Calu3 (cell line): Measurements from ENCODE around the gene FOXB2. TPM values are rescaled to one million over a fixed set of nuclear protein-coding genes. Genes with fewer than 3 reads are reported as not detected.

Experiments used
- BruUV-seq: library from RNA; stranded (reverse); fragments of 400-500 nt; replicated peaks from 2 replicates; lab custom pipeline; 2021; lab: Mats Ljungman, UMichigan
- CTCF ChIA-PET: fragments of 300-600 bp; sonication (Branson Sonifier 250); formaldehyde crosslinking; loops from one replicate; lab custom pipeline; 2022; ENCODE audit warnings: antibody characterized with exemption; lab: Charles Lee
- DNase-seq: peaks from one replicate; pipeline ENCODE4 v3.0.0; 2022
- H3K27ac Mint-ChIP-seq: one replicate; pipeline ENCODE4 v1.8.0; 2022; ENCODE audit warnings: mixed read lengths; ENCODE audit not compliant: unreplicated experiment
- H3K27me3 Mint-ChIP-seq: one replicate; pipeline ENCODE4 v1.8.0; 2022; ENCODE audit warnings: mixed read lengths; ENCODE audit not compliant: unreplicated experiment
- H3K36me3 Mint-ChIP-seq: one replicate; pipeline ENCODE4 v1.8.0; 2022; ENCODE audit warnings: mild to moderate bottlenecking, moderate library complexity, mixed read lengths; ENCODE audit not compliant: insufficient read depth, unreplicated experiment
- H3K4me1 Mint-ChIP-seq: one replicate; pipeline ENCODE4 v1.8.0; 2022; ENCODE audit warnings: mild to moderate bottlenecking, low read depth, mixed read lengths; ENCODE audit not compliant: unreplicated experiment
- H3K4me3 Mint-ChIP-seq: one replicate; pipeline ENCODE4 v1.8.0; 2022; ENCODE audit warnings: mild to moderate bottlenecking, low read depth, moderate library complexity, mixed read lengths; ENCODE audit not compliant: unreplicated experiment
- H3K9me3 Mint-ChIP-seq: one replicate; pipeline ENCODE4 v1.8.0; 2022; ENCODE audit warnings: low read depth, mixed read lengths; ENCODE audit not compliant: unreplicated experiment
- CTCF ChIP-seq: fragments of 200-600 bp; IDR thresholded peaks from one replicate; pipeline ENCODE4 v1.8.0; 2022; ENCODE audit warnings: antibody characterized with exemption; ENCODE audit not compliant: unreplicated experiment
- intact Hi-C: fragments of 100-400 bp; cut with micrococcal nuclease; formaldehyde crosslinking; loops from one replicate; pipeline ENCODE4 v1.10.0; 2022; ENCODE audit not compliant: unreplicated experiment
- total RNA-seq: library from RNA; stranded (reverse); gene quantifications from 2 replicates; pipeline ENCODE4 v1.2.3, GENCODE V29; 2022

FOXB2 gene
- total RNA-seq, 1 experiment from 2014 or later = not detected

GRCh38 chr9:77022783-77023440, 3.5 kb downstream of the FOXB2 start:
- peaks cover 3% of the 10 kb centered on the region for H3K4me1 Mint-ChIP-seq
- intact Hi-C loops = no loop called here
- no peak overlapping the region for H3K4me3 Mint-ChIP-seq
- no peaks in the 10 kb centered on the region for H3K36me3 Mint-ChIP-seq
- no peak overlapping the region for H3K27ac Mint-ChIP-seq
- no peak for TF ChIP-seq CTCF
- CTCF ChIA-PET = no interaction called here
- BruUV-seq = no TSS peak
- no peaks in the 10 kb centered on the region for H3K9me3 Mint-ChIP-seq
- H3K27me3 Mint-ChIP-seq = peaks cover 53% of the 10 kb centered on the region
- no peak for DNase-seq

GRCh38 chr9:77023726-77024125, 4.3 kb downstream of the FOXB2 start:
- Mint-ChIP-seq H3K9me3 (no peaks in the 10 kb centered on the region), H3K27ac (no peak overlapping the region), H3K36me3 (no peaks in the 10 kb centered on the region), H3K4me3 (no peak overlapping the region), H3K4me1 (no peaks in the 10 kb centered on the region), H3K27me3 (peaks cover 45% of the 10 kb centered on the region)
- TF ChIP-seq CTCF = no peak
- intact Hi-C loops = no loop called here
- no peak for DNase-seq
- CTCF ChIA-PET = no interaction called here
- no TSS peak for BruUV-seq

GRCh38 chr9:77024776-77025545, 5.5 kb downstream of the FOXB2 start:
- Mint-ChIP-seq H3K27me3 (peaks cover 44% of the 10 kb centered on the region), H3K27ac (no peak overlapping the region)
- CTCF ChIA-PET = no interaction called here

GRCh38 chr9:77028478-77028877, 9.0 kb downstream of the FOXB2 start:
- BruUV-seq = no TSS peak
- TF ChIP-seq CTCF = no peak
- H3K27ac Mint-ChIP-seq = no peak overlapping the region
- H3K36me3 Mint-ChIP-seq = no peaks in the 10 kb centered on the region
- CTCF ChIA-PET = no interaction called here
- DNase-seq = no peak
- intact Hi-C loops = no loop called here
- peaks cover 39% of the 10 kb centered on the region for H3K27me3 Mint-ChIP-seq
- H3K4me3 Mint-ChIP-seq = no peak overlapping the region
- H3K9me3 Mint-ChIP-seq = no peaks in the 10 kb centered on the region
- H3K4me1 Mint-ChIP-seq = no peaks in the 10 kb centered on the region

More at GRCh38 chr9:77024776-77025545, 5.5 kb downstream of the FOXB2 start:
- DNase-seq = no peak
- TF ChIP-seq CTCF = no peak
- Mint-ChIP-seq H3K36me3 (no peaks in the 10 kb centered on the region), H3K9me3 (no peaks in the 10 kb centered on the region), H3K4me1 (no peaks in the 10 kb centered on the region), H3K4me3 (no peak overlapping the region)
- BruUV-seq = no TSS peak
- intact Hi-C loops = no loop called here
